Measurements from ENCODE around the gene EEFSEC.

Gene EEFSEC

DNA sequence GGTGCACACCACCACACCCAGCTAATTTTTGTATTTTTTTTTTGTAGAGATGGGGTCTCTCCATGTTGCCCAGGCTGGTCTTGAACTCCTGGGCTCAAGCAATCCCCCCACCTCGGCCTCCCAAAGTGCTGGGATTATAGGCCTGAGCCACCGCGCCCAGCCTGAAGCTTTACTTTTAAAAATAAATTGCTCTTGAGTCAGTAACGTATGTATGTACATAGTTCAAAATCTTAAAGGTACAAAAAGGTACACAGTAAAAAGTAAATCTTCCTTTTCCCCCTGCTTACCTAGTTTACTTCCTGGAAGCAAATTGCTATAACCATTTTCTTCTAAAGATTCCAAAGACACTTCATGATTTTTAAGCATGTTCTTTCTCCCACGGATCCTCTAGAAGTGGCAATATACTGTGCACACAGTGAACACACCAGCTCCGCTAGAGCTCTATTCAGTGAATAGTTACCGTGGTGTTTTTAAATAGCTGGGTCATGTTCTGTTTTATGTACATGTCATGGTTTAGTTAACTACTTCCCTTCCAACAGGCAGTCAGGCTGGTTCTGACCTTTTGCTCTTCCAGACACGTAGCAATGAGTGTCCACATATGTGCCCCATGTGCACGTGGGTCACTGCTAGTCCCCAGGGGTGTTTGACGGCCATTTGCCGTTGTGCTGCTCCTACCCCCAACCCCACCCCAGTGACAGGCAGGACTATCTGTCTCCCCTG lies 82.1 kb downstream of the EEFSEC start:
- POLR2A ChIA-PET: no interaction called here
- no peak for DNase-seq (ENCODE audit: extremely low spot score)
- CTCF ChIA-PET: interaction anchor here (1.1 kb wide), 1 partner anchor 12 kb away, joined by 3 read pairs; no protein-coding TSS in a partner anchor
- TF ChIP-seq, protein P1, sequence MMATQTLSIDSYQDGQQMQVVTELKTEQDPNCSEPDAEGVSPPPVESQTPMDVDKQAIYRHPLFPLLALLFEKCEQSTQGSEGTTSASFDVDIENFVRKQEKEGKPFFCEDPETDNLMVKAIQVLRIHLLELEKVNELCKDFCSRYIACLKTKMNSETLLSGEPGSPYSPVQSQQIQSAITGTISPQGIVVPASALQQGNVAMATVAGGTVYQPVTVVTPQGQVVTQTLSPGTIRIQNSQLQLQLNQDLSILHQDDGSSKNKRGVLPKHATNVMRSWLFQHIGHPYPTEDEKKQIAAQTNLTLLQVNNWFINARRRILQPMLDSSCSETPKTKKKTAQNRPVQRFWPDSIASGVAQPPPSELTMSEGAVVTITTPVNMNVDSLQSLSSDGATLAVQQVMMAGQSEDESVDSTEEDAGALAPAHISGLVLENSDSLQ (IDR thresholded peaks at IDR 0.05): no peak
- no peak for TF ChIP-seq L3MBTL2 (conservative IDR thresholded peaks at IDR 0.05)
- TF ChIP-seq ZNF384 (IDR thresholded peaks at IDR 0.05): no peak
- no peak for TF ChIP-seq SP1 (IDR thresholded peaks at IDR 0.05)
- TF ChIP-seq ELF4 (IDR thresholded peaks at IDR 0.05): no peak
- TF ChIP-seq BHLHE40 (IDR thresholded peaks at IDR 0.05; ENCODE audit: borderline replicate concordance): no peak
- TF ChIP-seq FOXK2 (IDR thresholded peaks at IDR 0.05): no peak

DNA sequence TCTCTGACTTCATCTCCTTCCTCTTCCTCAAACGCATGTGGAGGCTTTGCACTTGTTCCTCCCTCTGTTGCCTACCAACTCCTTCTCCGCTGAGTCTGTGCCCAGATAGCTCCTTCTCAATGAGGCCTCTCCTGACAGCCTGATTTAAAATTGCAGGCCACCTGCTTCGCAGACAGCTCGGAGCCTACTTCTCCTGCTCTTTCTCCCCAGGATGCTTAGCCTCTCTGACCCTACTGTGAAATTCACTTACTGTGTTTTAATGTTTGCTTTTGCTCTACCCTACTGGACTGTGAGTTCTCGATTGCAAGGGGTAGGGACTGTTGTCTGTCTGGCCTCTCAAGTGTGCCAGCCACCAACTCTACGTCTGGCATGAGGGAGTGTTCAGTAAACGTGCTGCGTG lies 83.4 kb downstream of the EEFSEC start:
- CTCF ChIA-PET: interaction anchor here (1.2 kb wide), 1 partner anchor 10 kb away, joined by 7 read pairs; no protein-coding TSS in a partner anchor
- TF ChIP-seq CTBP1 (IDR thresholded peaks at IDR 0.05; ENCODE audit: borderline replicate concordance) (no peak), SUZ12 (IDR thresholded peaks at IDR 0.05) (no peak), FOXK2 (IDR thresholded peaks at IDR 0.05) (no peak), FOXM1 (IDR thresholded peaks at IDR 0.05; ENCODE audit: borderline replicate concordance) (no peak), ARNT (IDR thresholded peaks at IDR 0.05) (no peak), L3MBTL2 (conservative IDR thresholded peaks at IDR 0.05) (no peak), FOXA1 (IDR thresholded peaks at IDR 0.05) (no peak), ELF4 (IDR thresholded peaks at IDR 0.05) (no peak), SP1 (IDR thresholded peaks at IDR 0.05) (no peak), LEF1 (IDR thresholded peaks at IDR 0.05; ENCODE audit: borderline replicate concordance) (no peak), BHLHE40 (IDR thresholded peaks at IDR 0.05; ENCODE audit: borderline replicate concordance) (no peak), ZNF384 (IDR thresholded peaks at IDR 0.05) (no peak), NFRKB (IDR thresholded peaks at IDR 0.05) (no peak), HDGF (IDR thresholded peaks at IDR 0.05; ENCODE audit: borderline replicate concordance) (no peak)
- DNase-seq (ENCODE audit: extremely low spot score): no peak
- POLR2A ChIA-PET: no interaction called here

DNA sequence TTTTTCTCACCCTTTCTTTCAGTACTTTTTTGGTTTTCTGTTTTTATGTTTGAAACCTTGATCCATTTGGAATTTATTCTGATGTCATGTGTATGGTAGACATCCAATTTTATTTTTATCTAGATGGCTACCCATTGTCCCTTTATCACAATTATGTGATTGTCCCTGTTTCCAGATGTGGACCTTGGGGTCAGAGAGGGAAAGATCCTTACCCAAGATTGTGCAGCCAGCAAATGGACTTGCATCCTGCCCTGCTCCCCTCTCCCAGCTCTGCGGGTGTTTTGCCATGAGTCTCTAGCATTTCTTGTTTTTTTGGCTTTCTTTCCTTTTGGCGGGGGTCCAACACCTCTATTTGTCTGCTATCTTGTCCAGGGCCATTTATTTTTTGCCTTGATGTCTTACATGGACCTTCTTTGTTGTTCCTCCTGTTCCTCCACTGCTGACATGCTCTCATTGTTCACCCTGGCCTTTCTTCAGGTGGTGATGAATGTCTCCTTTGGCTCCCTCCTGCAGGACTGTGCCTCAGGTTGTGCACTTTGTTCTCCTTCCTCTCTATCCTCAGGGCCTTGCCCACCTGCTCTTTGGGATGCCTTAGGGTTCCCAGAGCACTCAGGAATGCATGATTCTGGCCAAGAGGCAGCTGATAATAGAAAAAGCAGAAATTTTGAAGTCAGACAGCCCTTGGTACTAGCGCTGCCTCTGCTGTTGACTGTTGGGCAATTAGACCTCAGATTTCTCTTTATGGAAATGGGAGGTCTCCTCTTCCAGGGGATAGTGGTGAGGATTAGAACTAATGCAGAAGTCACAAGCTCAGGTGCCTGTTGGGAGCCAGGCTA lies 84.3 kb downstream of the EEFSEC start:
- POLR2A ChIA-PET: no interaction called here
- no peak for DNase-seq (ENCODE audit: extremely low spot score)
- CTCF ChIA-PET: interaction anchor here (1.2 kb wide), 1 partner anchor 11 kb away, joined by 7 read pairs; no protein-coding TSS in a partner anchor
- no peak for TF ChIP-seq SUZ12 (IDR thresholded peaks at IDR 0.05)
- no peak for TF ChIP-seq ZNF384 (IDR thresholded peaks at IDR 0.05)
- TF ChIP-seq FOXM1 (IDR thresholded peaks at IDR 0.05; ENCODE audit: borderline replicate concordance): no peak
- TF ChIP-seq LEF1 (IDR thresholded peaks at IDR 0.05; ENCODE audit: borderline replicate concordance): no peak
- no peak for TF ChIP-seq CTBP1 (IDR thresholded peaks at IDR 0.05; ENCODE audit: borderline replicate concordance)
- TF ChIP-seq TARDBP (IDR thresholded peaks at IDR 0.05): no peak
- no peak for TF ChIP-seq FOXA1 (IDR thresholded peaks at IDR 0.05)
- TF ChIP-seq, protein P1 (IDR thresholded peaks at IDR 0.05): no peak
- no peak for TF ChIP-seq ELF4 (IDR thresholded peaks at IDR 0.05)
- no peak for TF ChIP-seq SP1 (IDR thresholded peaks at IDR 0.05)
- TF ChIP-seq ARNT (IDR thresholded peaks at IDR 0.05): no peak
- TF ChIP-seq BHLHE40 (IDR thresholded peaks at IDR 0.05; ENCODE audit: borderline replicate concordance): no peak
- TF ChIP-seq NFRKB (IDR thresholded peaks at IDR 0.05): no peak
- TF ChIP-seq HDGF (IDR thresholded peaks at IDR 0.05; ENCODE audit: borderline replicate concordance): no peak
- no peak for TF ChIP-seq FOXK2 (IDR thresholded peaks at IDR 0.05)
- no peak for TF ChIP-seq L3MBTL2 (conservative IDR thresholded peaks at IDR 0.05)

DNA sequence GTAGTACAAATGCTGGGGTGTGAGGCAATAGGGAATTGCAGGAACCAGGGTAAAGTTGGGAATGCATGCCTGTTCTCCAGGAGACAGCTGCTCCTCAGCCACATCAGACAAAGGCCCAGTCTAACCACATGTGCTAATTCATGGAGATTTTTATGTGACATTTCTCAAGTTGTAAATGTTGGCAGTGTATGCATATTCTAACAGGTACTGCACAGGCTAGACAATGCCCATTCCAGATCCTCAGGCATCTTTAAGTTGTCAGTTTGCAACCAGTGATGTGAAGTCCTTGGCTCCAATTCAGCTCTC lies 84.9 kb downstream of the EEFSEC start:
- ChIA-PET POLR2A (no interaction called here), CTCF (no interaction called here)
- DNase-seq (ENCODE audit: extremely low spot score): no peak
- no peak for TF ChIP-seq ZNF384 (IDR thresholded peaks at IDR 0.05)
- no peak for TF ChIP-seq FOXA1 (IDR thresholded peaks at IDR 0.05)
- TF ChIP-seq ELF4 (IDR thresholded peaks at IDR 0.05): no peak
- no peak for TF ChIP-seq SUZ12 (IDR thresholded peaks at IDR 0.05)
- no peak for TF ChIP-seq LEF1 (IDR thresholded peaks at IDR 0.05; ENCODE audit: borderline replicate concordance)
- no peak for TF ChIP-seq ARNT (IDR thresholded peaks at IDR 0.05)
- no peak for TF ChIP-seq FOXK2 (IDR thresholded peaks at IDR 0.05)
- no peak for TF ChIP-seq TARDBP (IDR thresholded peaks at IDR 0.05)
- TF ChIP-seq, protein P1 (IDR thresholded peaks at IDR 0.05): no peak
- no peak for TF ChIP-seq CTBP1 (IDR thresholded peaks at IDR 0.05; ENCODE audit: borderline replicate concordance)
- TF ChIP-seq L3MBTL2 (conservative IDR thresholded peaks at IDR 0.05): no peak
- TF ChIP-seq FOXM1 (IDR thresholded peaks at IDR 0.05; ENCODE audit: borderline replicate concordance): no peak
- no peak for TF ChIP-seq NFRKB (IDR thresholded peaks at IDR 0.05)
- TF ChIP-seq BHLHE40 (IDR thresholded peaks at IDR 0.05; ENCODE audit: borderline replicate concordance): no peak
- TF ChIP-seq SP1 (IDR thresholded peaks at IDR 0.05): no peak
- no peak for TF ChIP-seq HDGF (IDR thresholded peaks at IDR 0.05; ENCODE audit: borderline replicate concordance)

DNA sequence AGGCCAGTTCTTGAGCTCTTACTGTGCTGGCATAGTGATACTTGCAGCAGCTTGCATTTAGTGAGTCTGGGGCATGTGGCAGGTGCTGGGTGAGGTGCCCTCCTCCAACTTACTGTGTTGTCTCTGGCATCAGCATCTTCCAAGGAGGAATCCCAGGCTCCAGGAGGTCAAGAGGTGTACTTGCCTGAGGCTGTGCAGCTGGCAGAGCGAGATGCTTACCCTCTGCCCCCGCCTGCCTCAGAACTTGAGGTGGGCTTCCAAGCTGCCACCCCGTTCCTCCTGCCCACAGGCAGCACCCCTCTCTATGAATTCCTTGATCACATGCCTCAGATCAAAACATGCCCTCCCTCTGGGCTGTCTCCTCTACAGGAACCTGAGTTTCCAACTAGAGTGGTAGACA lies 86.0 kb downstream of the EEFSEC start:
- CTCF ChIA-PET: no interaction called here
- TF ChIP-seq SUZ12 (IDR thresholded peaks at IDR 0.05) (no peak), FOXM1 (IDR thresholded peaks at IDR 0.05; ENCODE audit: borderline replicate concordance) (no peak), FOXA1 (IDR thresholded peaks at IDR 0.05) (no peak), ARNT (IDR thresholded peaks at IDR 0.05) (no peak), FOXK2 (IDR thresholded peaks at IDR 0.05) (no peak), NFRKB (IDR thresholded peaks at IDR 0.05) (no peak), LEF1 (IDR thresholded peaks at IDR 0.05; ENCODE audit: borderline replicate concordance) (no peak), BHLHE40 (IDR thresholded peaks at IDR 0.05; ENCODE audit: borderline replicate concordance) (no peak), HDGF (IDR thresholded peaks at IDR 0.05; ENCODE audit: borderline replicate concordance) (no peak), TARDBP (IDR thresholded peaks at IDR 0.05) (no peak), SP1 (IDR thresholded peaks at IDR 0.05) (no peak), ELF4 (IDR thresholded peaks at IDR 0.05) (no peak), L3MBTL2 (conservative IDR thresholded peaks at IDR 0.05) (no peak), ZNF384 (IDR thresholded peaks at IDR 0.05) (no peak), CTBP1 (IDR thresholded peaks at IDR 0.05; ENCODE audit: borderline replicate concordance) (no peak)
- TF ChIP-seq, protein P1 (IDR thresholded peaks at IDR 0.05): no peak
- POLR2A ChIA-PET: no interaction called here
- DNase-seq (ENCODE audit: extremely low spot score): no peak

All from HEK293T (cell line).